OCI-LY3 (cell line): ENCODE results near the gene NUBPL.

ENCODE experiments used
- H2AFZ ChIP-seq: fragments of 200-600, 300-600 bp; shearing (Covaris generic); 2 replicates; pipeline ENCODE4 v1.6.0; 2014; ENCODE audit warnings: antibody characterized with exemption, low read depth, low read length
- H3K27ac ChIP-seq: fragments of 200-600, 300-600 bp; sonication (generic); 2 replicates; pipeline ENCODE4 v1.5.1; 2014; ENCODE audit warnings: mild to moderate bottlenecking, low read length, moderate library complexity, mixed read lengths
- H3K27me3 ChIP-seq: fragments of 200-600, 300-600 bp; sonication (generic); 2 replicates; pipeline ENCODE4 v1.6.1; 2014; ENCODE audit warnings: low read depth, low read length, mixed read lengths
- H3K36me3 ChIP-seq: fragments of 200-600, 300-600 bp; sonication (generic); replicated peaks from 2 replicates; pipeline ENCODE3; 2014; ENCODE audit warnings: low read depth, low read length, mixed read lengths
- H3K4me1 ChIP-seq: fragments of 300-600, 200-600 bp; sonication (generic); 2 replicates; pipeline ENCODE4 v1.6.1; 2014; ENCODE audit warnings: low read length, mixed read lengths
- H3K4me2 ChIP-seq: fragments of 200-600, 300-600 bp; sonication (generic); 2 replicates; pipeline ENCODE4 v1.6.1; 2014; ENCODE audit warnings: low read length, mixed read lengths
- H3K4me3 ChIP-seq: fragments of 300-600, 200-600 bp; sonication (generic); 2 replicates; pipeline ENCODE4 v1.5.1; 2014; ENCODE audit warnings: antibody characterized with exemption, mild to moderate bottlenecking, low read length, moderate library complexity
- H3K79me2 ChIP-seq: fragments of 300-600, 200-600 bp; shearing (Covaris generic); 2 replicates; pipeline ENCODE4 v1.6.1; 2014; ENCODE audit warnings: mild to moderate bottlenecking, low read length, mixed read lengths
- H3K9ac ChIP-seq: fragments of 300-600, 200-600 bp; shearing (Covaris generic); 2 replicates; pipeline ENCODE4 v1.6.0; 2014; ENCODE audit warnings: mild to moderate bottlenecking, low read length, moderate library complexity
- H3K9me3 ChIP-seq: fragments of 200-600, 300-600 bp; shearing (Covaris generic); 2 replicates; pipeline ENCODE4 v1.6.1; 2014; ENCODE audit warnings: low read length, mixed read lengths; ENCODE audit not compliant: insufficient read depth
- H4K20me1 ChIP-seq: fragments of 200-600, 300-600 bp; sonication (generic); 2 replicates; pipeline ENCODE4 v1.6.1; 2016; ENCODE audit warnings: low read length, mixed read lengths; ENCODE audit not compliant: insufficient read depth
- EZH2phosphoT487 ChIP-seq: fragments of 200-600 bp; shearing (Covaris generic); IDR thresholded peaks from 2 replicates; pipeline ENCODE4 v1.6.1; 2018; ENCODE audit warnings: antibody characterized with exemption, mixed run types, low read depth
- TF ChIP-seq, protein P1 (sequence below): fragments of 200-600, 300-600 bp; sonication (generic); IDR thresholded peaks from 2 replicates; pipeline ENCODE4 v1.5.1; 2014; ENCODE audit warnings: antibody characterized with exemption, low read length, low read depth

NUBPL gene

DNA sequence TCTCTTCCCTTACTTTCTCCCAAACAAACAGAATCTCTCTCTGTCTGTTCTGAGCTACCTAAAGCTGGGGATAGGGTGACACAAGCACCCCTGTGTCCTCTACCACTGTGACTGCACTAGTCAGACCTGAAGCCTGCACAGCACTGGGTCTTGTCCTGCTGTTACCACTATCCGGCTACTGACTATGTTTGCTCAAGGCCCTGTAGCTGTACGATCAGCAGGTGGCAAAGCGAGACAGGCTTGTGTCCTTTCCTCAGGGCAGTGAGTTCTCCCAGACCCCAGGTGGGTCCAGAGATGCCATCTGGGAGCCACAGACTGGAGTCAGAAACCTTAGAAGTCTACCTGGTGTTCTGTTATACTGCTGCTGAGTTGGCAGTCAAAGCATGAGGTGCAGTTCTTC lies 116.4 kb downstream of the NUBPL start:
- no peak overlapping the region for H2AFZ ChIP-seq
- H4K20me1 ChIP-seq, result no peaks in the 10 kb centered on the region
- H3K36me3 ChIP-seq, result no peaks in the 10 kb centered on the region
- H3K9ac ChIP-seq, result no peak overlapping the region
- H3K9me3 ChIP-seq, result no peaks in the 10 kb centered on the region
- peaks cover 1% of the 10 kb centered on the region for H3K4me1 ChIP-seq
- no peak overlapping the region for H3K27ac ChIP-seq
- no peaks in the 10 kb centered on the region for H3K79me2 ChIP-seq
- H3K4me3 ChIP-seq, result no peak overlapping the region
- TF ChIP-seq, protein P1, sequence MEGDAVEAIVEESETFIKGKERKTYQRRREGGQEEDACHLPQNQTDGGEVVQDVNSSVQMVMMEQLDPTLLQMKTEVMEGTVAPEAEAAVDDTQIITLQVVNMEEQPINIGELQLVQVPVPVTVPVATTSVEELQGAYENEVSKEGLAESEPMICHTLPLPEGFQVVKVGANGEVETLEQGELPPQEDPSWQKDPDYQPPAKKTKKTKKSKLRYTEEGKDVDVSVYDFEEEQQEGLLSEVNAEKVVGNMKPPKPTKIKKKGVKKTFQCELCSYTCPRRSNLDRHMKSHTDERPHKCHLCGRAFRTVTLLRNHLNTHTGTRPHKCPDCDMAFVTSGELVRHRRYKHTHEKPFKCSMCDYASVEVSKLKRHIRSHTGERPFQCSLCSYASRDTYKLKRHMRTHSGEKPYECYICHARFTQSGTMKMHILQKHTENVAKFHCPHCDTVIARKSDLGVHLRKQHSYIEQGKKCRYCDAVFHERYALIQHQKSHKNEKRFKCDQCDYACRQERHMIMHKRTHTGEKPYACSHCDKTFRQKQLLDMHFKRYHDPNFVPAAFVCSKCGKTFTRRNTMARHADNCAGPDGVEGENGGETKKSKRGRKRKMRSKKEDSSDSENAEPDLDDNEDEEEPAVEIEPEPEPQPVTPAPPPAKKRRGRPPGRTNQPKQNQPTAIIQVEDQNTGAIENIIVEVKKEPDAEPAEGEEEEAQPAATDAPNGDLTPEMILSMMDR, result no peak
- no peak for TF ChIP-seq EZH2phosphoT487
- H3K27me3 ChIP-seq, result no peaks in the 10 kb centered on the region
- H3K4me2 ChIP-seq, result no peak overlapping the region

DNA sequence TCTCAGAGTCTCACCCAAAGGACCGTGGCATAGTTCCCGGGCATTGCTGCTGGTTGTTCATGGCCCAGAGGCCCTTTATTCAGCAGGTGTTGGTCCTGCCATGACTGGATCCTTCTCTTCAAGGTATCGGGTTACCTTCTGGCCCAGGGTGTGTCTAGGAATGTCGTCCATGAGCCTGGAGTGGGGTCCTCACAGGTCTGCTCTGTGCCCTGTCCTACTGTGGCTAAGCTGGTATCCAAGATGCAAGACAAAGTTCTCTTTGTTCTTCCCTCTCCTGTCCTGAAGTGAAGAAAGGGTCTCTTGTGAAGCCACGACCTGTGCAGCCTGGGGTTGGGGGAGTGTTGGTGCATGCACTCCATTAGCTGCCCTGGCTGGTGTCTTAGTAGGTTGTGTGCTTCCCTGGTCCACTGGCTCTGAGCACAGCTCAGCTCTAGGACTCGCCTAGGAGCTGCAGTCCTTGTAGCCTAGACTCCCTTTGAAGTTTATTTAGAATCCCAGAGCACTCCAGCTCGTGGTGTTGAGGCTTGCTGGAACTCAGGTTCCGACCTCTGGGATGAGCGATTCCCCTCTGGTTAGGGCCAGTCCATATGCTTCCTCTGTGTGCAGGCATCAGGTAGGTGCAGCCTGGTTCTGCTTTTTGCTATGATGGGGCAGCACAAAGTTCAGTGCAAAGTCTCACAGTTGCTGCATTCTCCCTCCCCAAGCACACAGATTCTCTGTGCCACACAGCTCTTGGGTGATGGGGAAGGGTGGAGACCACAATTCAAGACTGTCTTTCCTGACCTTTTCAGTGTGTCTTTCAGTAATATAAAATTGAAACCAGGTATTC lies 117.4 kb downstream of the NUBPL start:
- Histone ChIP-seq H2AFZ (no peak overlapping the region), H3K36me3 (no peaks in the 10 kb centered on the region), H3K9ac (no peak overlapping the region), H3K4me2 (no peak overlapping the region), H3K27me3 (no peaks in the 10 kb centered on the region), H3K27ac (no peak overlapping the region), H3K4me1 (peaks cover 5% of the 10 kb centered on the region), H3K9me3 (no peaks in the 10 kb centered on the region), H3K79me2 (no peaks in the 10 kb centered on the region), H3K4me3 (no peak overlapping the region), H4K20me1 (no peaks in the 10 kb centered on the region)
- no peak for TF ChIP-seq EZH2phosphoT487
- TF ChIP-seq, protein P1, result no peak

DNA sequence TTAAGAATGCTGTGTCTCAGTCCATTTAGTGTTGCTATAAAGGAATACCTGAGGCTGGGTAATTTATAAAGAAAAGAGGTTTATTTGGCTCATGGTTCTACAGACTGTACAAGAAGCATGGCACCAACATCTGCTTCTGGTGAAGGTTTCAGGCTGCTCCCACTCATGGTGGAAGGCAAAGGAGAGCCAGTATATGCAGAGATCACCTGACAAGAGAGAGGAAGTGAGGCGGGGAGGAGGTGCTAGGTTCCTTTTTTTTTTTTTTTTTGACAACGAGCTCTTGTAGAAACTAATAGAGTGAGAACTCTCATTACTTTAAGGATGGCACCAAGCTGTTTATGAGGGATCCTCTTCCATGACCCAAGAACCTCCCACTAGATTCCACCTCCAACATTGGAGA lies 121.6 kb downstream of the NUBPL start:
- H3K36me3 ChIP-seq, result no peaks in the 10 kb centered on the region
- TF ChIP-seq EZH2phosphoT487, result no peak
- TF ChIP-seq, protein P1, result no peak
- H3K27ac ChIP-seq, result no peak overlapping the region
- H3K9me3 ChIP-seq, result no peaks in the 10 kb centered on the region
- H3K4me2 ChIP-seq, result no peak overlapping the region
- peaks cover 5% of the 10 kb centered on the region for H3K4me1 ChIP-seq
- H2AFZ ChIP-seq, result no peak overlapping the region
- no peaks in the 10 kb centered on the region for H4K20me1 ChIP-seq
- H3K27me3 ChIP-seq, result no peaks in the 10 kb centered on the region
- H3K79me2 ChIP-seq, result no peaks in the 10 kb centered on the region
- H3K9ac ChIP-seq, result no peak overlapping the region
- no peak overlapping the region for H3K4me3 ChIP-seq

DNA sequence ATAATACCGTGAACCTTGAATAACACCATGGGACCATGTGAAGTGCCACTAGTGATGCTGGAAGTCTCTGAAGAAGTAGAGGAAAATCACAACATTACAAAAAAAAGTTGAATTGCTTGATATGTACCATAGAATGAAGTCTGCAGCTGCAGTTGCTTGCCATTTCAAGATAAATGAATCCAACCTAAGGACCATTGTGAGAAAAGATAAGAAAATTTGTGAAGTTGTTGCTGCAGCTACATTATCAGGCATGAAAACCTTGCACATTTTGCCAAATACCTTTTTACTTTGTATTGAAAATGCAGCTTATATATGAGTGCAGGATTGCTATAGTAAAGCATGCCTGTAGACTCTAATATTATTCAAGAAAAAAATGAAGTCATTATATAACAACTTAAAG lies 126.5 kb downstream of the NUBPL start:
- Histone ChIP-seq H3K9me3 (no peaks in the 10 kb centered on the region), H3K4me3 (no peak overlapping the region), H3K27ac (no peak overlapping the region), H3K27me3 (no peaks in the 10 kb centered on the region), H3K9ac (no peak overlapping the region), H4K20me1 (no peaks in the 10 kb centered on the region), H2AFZ (no peak overlapping the region), H3K36me3 (no peaks in the 10 kb centered on the region), H3K4me2 (no peak overlapping the region), H3K4me1 (peaks cover 3% of the 10 kb centered on the region), H3K79me2 (no peaks in the 10 kb centered on the region)
- TF ChIP-seq, protein P1, result no peak
- no peak for TF ChIP-seq EZH2phosphoT487
